K562 (cell line): ENCODE data around the gene THEM5. TPM values are rescaled to one million over a fixed set of nuclear protein-coding genes. Genes with fewer than 3 reads are reported as not detected.
A peak's percentile ranks its signal among the peaks of the same experiment; 100 is the strongest.

Source experiments
- ATAC-seq: fragments of 200-7000 bp; cut with Tn5 transposase; 3 replicates; pipeline ENCODE4 v1.9.1; 2020; ENCODE audit warnings: moderate library complexity
- BruUV-seq: library from RNA; stranded (reverse); fragments of 400-500 nt; replicated peaks from 2 replicates; lab custom pipeline; 2021; lab: Mats Ljungman, UMichigan
- CTCF ChIA-PET: fragments of 300-600 bp; formaldehyde crosslinking; extraction: SDS; loops from one replicate; lab custom pipeline; 2021; ENCODE audit warnings: low intra/inter-chr PET ratio; lab: Yijun Ruan, JAX
- POLR2A ChIA-PET: fragments of 300-600, 350-650 bp; sonication (Branson Sonifier 250); formaldehyde crosslinking; extraction: SDS; loops from one replicate; lab custom pipeline; 2021; ENCODE audit warnings: antibody characterized with exemption, inconsistent platforms; lab: Yijun Ruan, JAX
- DNase-seq, 4 experiments: peaks; one replicate each; pipeline versions ENCODE4 v3.0.0 to v3.0.0-alpha.2; 2011 to 2018; ENCODE audit warnings: low spot score in 3 of 4, mixed read lengths in 3 of 4; ENCODE audit errors: extremely low read depth in 1 of 4
- FAIRE-seq: peaks from 2 replicates; lab custom pipeline; 2011; peaks lifted over from hg19 to GRCh38; lab: Jason Lieb, UNC
- H2AFZ ChIP-seq: 2 replicates; pipeline ENCODE4 v1.6.0; 2011; ENCODE audit warnings: low read depth, low read length, control low read depth, inconsistent platforms
- H3K27ac ChIP-seq: fragments of 200-600 bp; 3 replicates; pipeline ENCODE4 v1.8.0; 2011; ENCODE audit warnings: low read depth, mild to moderate bottlenecking, control low read depth, inconsistent platforms, low read length, moderate library complexity, mixed read lengths; ENCODE audit errors: extremely low read depth
- H3K27me3 ChIP-seq, 2 experiments: fragments of 300-600 bp in 1 of 2; 2 replicates in 1 of 2; 3 replicates in 1 of 2; pipeline versions ENCODE4 v1.6.0 to v1.8.0; 2011; ENCODE audit warnings: inconsistent platforms in 2 of 2, low read length in 2 of 2, mild to moderate bottlenecking in 1 of 2, mixed read lengths in 1 of 2, moderate library complexity in 1 of 2; ENCODE audit not compliant: control insufficient read depth in 2 of 2, insufficient read depth in 2 of 2
- H3K36me3 ChIP-seq: fragments of 300-600 bp; 3 replicates; pipeline ENCODE4 v1.8.0; 2011; ENCODE audit warnings: mild to moderate bottlenecking, low read length, inconsistent platforms; ENCODE audit not compliant: control insufficient read depth, insufficient read depth
- H3K4me1 ChIP-seq, 2 experiments: fragments of 200-600 bp in 1 of 2; replicated peaks in 1 of 2; 2 replicates in 1 of 2; 3 replicates in 1 of 2; pipeline versions ENCODE4 v1.5.1 to v1.8.0; 2011; ENCODE audit warnings: inconsistent platforms in 2 of 2, low read length in 2 of 2, mild to moderate bottlenecking in 1 of 2, mixed read lengths in 1 of 2, moderate library complexity in 1 of 2; ENCODE audit not compliant: control insufficient read depth in 2 of 2, insufficient read depth in 2 of 2
- H3K4me2 ChIP-seq: 2 replicates; pipeline ENCODE4 v1.6.1; 2011; ENCODE audit warnings: low read length, control low read depth, inconsistent platforms, mixed read lengths; ENCODE audit not compliant: insufficient read depth
- H3K4me3 ChIP-seq: fragments of 200-600 bp; sonication (generic), shearing (Covaris generic); 2 replicates; pipeline ENCODE4 v1.5.1; 2016; ENCODE audit warnings: control low read depth, inconsistent platforms
- H3K79me2 ChIP-seq: fragments of 200-600 bp; 3 replicates; pipeline ENCODE4 v1.8.0; 2011; ENCODE audit warnings: low read length, inconsistent platforms; ENCODE audit not compliant: control insufficient read depth, insufficient read depth
- H3K9ac ChIP-seq, 2 experiments: 2 replicates each; pipeline versions ENCODE4 v1.6.0 to v1.6.1; 2011; ENCODE audit warnings: low read depth in 2 of 2, low read length in 2 of 2, control low read depth in 1 of 2, inconsistent platforms in 1 of 2, mild to moderate bottlenecking in 1 of 2, mixed read lengths in 1 of 2; ENCODE audit not compliant: insufficient read depth in 1 of 2
- H3K9me1 ChIP-seq: one replicate; pipeline ENCODE4 v1.6.0; 2011; ENCODE audit warnings: inconsistent platforms, mild to moderate bottlenecking, low read length, moderate library complexity; ENCODE audit not compliant: control insufficient read depth, insufficient read depth
- H3K9me3 ChIP-seq: replicated peaks from 2 replicates; pipeline ENCODE4 v1.5.1; 2011; ENCODE audit warnings: low read depth, low read length, inconsistent platforms; ENCODE audit not compliant: control insufficient read depth, insufficient read depth
- H4K20me1 ChIP-seq: replicated peaks from 2 replicates; pipeline ENCODE4 v1.6.1; 2011; ENCODE audit warnings: low read length, inconsistent platforms, mixed read lengths; ENCODE audit not compliant: control insufficient read depth, insufficient read depth
- ADNP ChIP-seq: fragments of 200-800 bp; sonication (Bioruptor generic); IDR thresholded peaks from 2 replicates; pipeline ENCODE4 v1.6.1; 2016; ENCODE audit warnings: missing genetic modification characterization, missing compliant biosample characterization
- FOXM1 ChIP-seq, 2 experiments: fragments of 450-650 bp in 1 of 2; sonication (generic) in 1 of 2; formaldehyde crosslinking in 1 of 2; IDR thresholded peaks; 2 replicates each; pipeline versions ENCODE4 v1.6.1 to v1.9.0; 2017 to 2022; ENCODE audit warnings: low read depth in 2 of 2, mild to moderate bottlenecking in 2 of 2, missing genetic modification reagents in 1 of 2, moderate library complexity in 1 of 2
- HSF4 ChIP-seq: fragments of 250-450 bp; sonication (Bioruptor Pico); IDR thresholded peaks from 2 replicates; pipeline ENCODE4 v2.1.2; 2022; ENCODE audit warnings: mild to moderate bottlenecking, moderate library complexity, borderline replicate concordance
- NFRKB ChIP-seq: fragments of 450-650 bp; IDR thresholded peaks from 2 replicates; pipeline ENCODE4 v1.6.1; 2016; ENCODE audit warnings: low read depth
- TSC22D4 ChIP-seq: fragments of 450-650 bp; IDR thresholded peaks from 2 replicates; pipeline ENCODE4 v1.6.1; 2016; ENCODE audit warnings: missing genetic modification characterization, missing biosample characterization, control low read depth
- ZBTB33 ChIP-seq: sonication (generic); formaldehyde crosslinking; IDR thresholded peaks from 2 replicates; pipeline ENCODE4 v1.8.1; 2023; ENCODE audit warnings: mild to moderate bottlenecking, missing genetic modification reagents
- ZFP91 ChIP-seq: sonication (generic); formaldehyde crosslinking; IDR thresholded peaks from 2 replicates; pipeline ENCODE4 v1.8.0; 2022; ENCODE audit warnings: mild to moderate bottlenecking, missing genetic modification reagents
- ZFX ChIP-seq: sonication (generic); formaldehyde crosslinking; IDR thresholded peaks from 2 replicates; pipeline ENCODE4 v1.8.0; 2022; ENCODE audit warnings: mild to moderate bottlenecking, missing genetic modification reagents, moderate library complexity
- ZNF780A ChIP-seq: fragments of 250-450 bp; sonication (Bioruptor Pico); IDR thresholded peaks from 2 replicates; pipeline ENCODE4 v1.5.0; 2021; ENCODE audit warnings: mild to moderate bottlenecking
- WGBS: fragments of 100-300 bp; shearing (Covaris generic); methylation state at CpG from one replicate; pipeline ENCODE4 v1.1.6; 2016; ENCODE audit warnings: low coverage, mixed read lengths; ENCODE audit not compliant: insufficient coverage; ENCODE audit errors: missing lambda C conversion rate; 5-methylcytosine and 5-hydroxymethylcytosine counted together
- in situ Hi-C: fragments of 300-500 bp; cut with MboI; formaldehyde crosslinking; loops from 4 replicates; pipeline ENCODE4 v1.15.0; 2018; ENCODE audit warnings: inconsistent platforms, mixed read lengths
- intact Hi-C: fragments of 100-400 bp; cut with micrococcal nuclease; formaldehyde crosslinking; loops from 2 replicates; pipeline ENCODE4 v1.14.2; 2022
- polyA plus RNA-seq, 8 experiments: library from polyadenylated mRNA; depleted of rRNA in 4 of 8; stranded (reverse) in 5 of 8; unstranded in 3 of 8; fragments of >200 nt; fragmentation: Nextera tagmentation in 2 of 8; fragmentation: Illumina TruSeq in 1 of 8; extraction: Ambion mirVana in 2 of 8; extraction: Trizol in 1 of 8; gene quantifications; 2 replicates each; pipeline versions ENCODE4 v1.2.1 to v1.2.3, GENCODE V29; 2011 to 2014; ENCODE audit warnings: inconsistent platforms in 1 of 8, missing spikeins in 1 of 8
- total RNA-seq, 7 experiments: library from RNA; depleted of rRNA in 6 of 7; stranded (reverse); fragments of >200 nt in 6 of 7; fragmentation: Illumina TruSeq in 2 of 7; extraction: Trizol in 2 of 7; gene quantifications; 2 replicates each; pipeline versions ENCODE4 v1.2.1 to v1.2.3, GENCODE V29; 2011 to 2021; ENCODE audit warnings: low replicate concordance in 1 of 7

The THEM5 gene
- total and polyA plus RNA-seq, 9 of the 15 experiments (the other 6 are each of a cell fraction or from before 2014, with no cell fraction given) = not detected

DNA sequence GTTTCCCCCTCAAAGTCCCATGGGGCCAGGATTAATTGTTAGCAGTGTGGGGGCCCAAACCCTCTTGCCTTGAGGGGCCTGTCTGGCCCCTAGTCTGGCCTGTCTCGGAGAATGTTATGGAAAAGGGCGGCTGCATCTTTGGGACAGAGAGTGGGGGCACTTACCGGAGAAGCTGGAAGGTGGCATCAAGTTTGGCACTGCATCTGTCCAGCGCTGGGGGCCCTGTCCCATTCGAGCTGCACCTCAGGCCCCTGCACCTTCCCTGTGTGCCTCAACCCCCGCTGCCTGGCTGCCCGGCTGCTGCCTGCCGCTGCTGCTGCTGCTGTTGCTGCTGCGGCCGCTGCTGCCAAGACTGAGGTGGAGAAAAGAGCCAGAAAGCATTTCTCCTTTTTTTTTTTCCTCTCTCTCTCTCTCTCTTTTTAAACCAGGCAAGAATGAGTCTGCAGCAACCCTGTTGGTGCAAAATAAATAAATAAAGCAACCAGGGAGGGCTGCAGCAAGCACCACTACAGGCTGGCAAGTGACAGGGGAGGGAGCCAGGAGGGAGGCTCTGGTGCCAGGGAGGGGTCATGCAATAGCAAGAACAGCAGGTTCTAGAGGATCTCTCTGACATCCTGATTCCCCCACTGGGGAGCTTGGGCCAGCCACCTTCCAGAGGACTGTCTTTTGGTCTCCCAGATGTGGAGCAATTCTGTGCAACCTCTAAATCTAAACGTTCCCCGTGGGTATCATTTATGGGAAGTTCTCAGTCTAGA, 48.3 kb downstream of the THEM5 start, which contains the start of gene LINGO4:
TSS of gene LINGO4 (minus strand) at position 354 of the 755 bp plus-strand sequence. CDS start 2,715 bp downstream, outside the sequence.
- under 1% methylated on average over 9 of the region's 12 CpGs for WGBS
- Histone ChIP-seq H3K9ac (peak within 1 kb of the TSS in 1 of 2 experiments; percentile 29; a peak in 1 of 4 replicates), H3K4me2 (no peak within 1 kb of the TSS), H4K20me1 (peaks cover 13% of the 10 kb centered on the region), H3K27ac (no peak within 1 kb of the TSS), H3K36me3 (no peaks in the 10 kb centered on the region), H3K9me1 (no peaks in the 10 kb centered on the region), H3K27me3 (peaks cover 55 to 85% of the 10 kb centered on the region in 2 experiments), H3K79me2 (no peaks in the 10 kb centered on the region), H3K9me3 (no peaks in the 10 kb centered on the region), H2AFZ (no peak within 1 kb of the TSS), H3K4me1 (peaks cover 0 to 8% of the 10 kb centered on the region in 2 experiments; a peak in 1 of 5 replicates), H3K4me3 (no peak within 1 kb of the TSS)
- ATAC-seq (no peak), DNase-seq (no peak), FAIRE-seq (no peak)
- POLR2A ChIA-PET = no interaction called here
- BruUV-seq = no TSS peak
- TF ChIP-seq ZFP91 (no peak), HSF4 (no peak), ZNF780A (no peak), NFRKB (no peak), ZFX (CRISPR knock-in tag) (no peak), ADNP (tag) (no peak), FOXM1 (IDR thresholded peaks at IDR 0.05; ENCODE audit: low read depth) (no peak), FOXM1 (CRISPR knock-in tag; IDR thresholded peaks at IDR 0.05; ENCODE audit: low read depth) (no peak), TSC22D4 (tag) (no peak), ZBTB33 (CRISPR knock-in tag) (no peak)
- intact Hi-C loops = no loop called here
- CTCF ChIA-PET = no interaction called here
- in situ Hi-C loops = no loop called here
